HG02840 (cell line): ENCODE measurements around the gene ACTMAP.
"Not testable (repeated sequence)": the region's sequence is repeated elsewhere in the genome, so short reads cannot be mapped to it uniquely, and the experiment has no call there.

Experiments
- ATAC-seq: cut with Tn5 transposase; IDR thresholded peaks from one replicate; pipeline ENCODE4 v1.9.1; 2021; ENCODE audit warnings: mild to moderate bottlenecking, moderate library complexity, moderate number of reproducible peaks; ENCODE audit not compliant: unreplicated experiment, low FRiP score

The ACTMAP gene

GRCh38 chr19:40750058-40750873 lies at the start of gene ACTMAP:
Gene ACTMAP (minus strand): TSS chr19:40750477. CDS start chr19:40749803, 674 bp downstream.
- ATAC-seq = peak; percentile 88

- ATAC-seq = no peak
These were observed 49.5 kb upstream of the ACTMAP start for GRCh38 chr19:40799558-40800338.

- ATAC-seq = peak; percentile 77
These were observed 48.6 kb upstream of the ACTMAP start, which contains the start of gene EGLN2 for GRCh38 chr19:40798683-40799557. Gene EGLN2 (plus strand): TSS chr19:40799191. CDS start chr19:40800573, 1,382 bp downstream.

- peak; percentile 19 for ATAC-seq
These were observed 47.8 kb upstream of the ACTMAP start for GRCh38 chr19:40797963-40798682.

- ATAC-seq = no peak
These were observed 47.1 kb upstream of the ACTMAP start for GRCh38 chr19:40797166-40797962.

DNA sequence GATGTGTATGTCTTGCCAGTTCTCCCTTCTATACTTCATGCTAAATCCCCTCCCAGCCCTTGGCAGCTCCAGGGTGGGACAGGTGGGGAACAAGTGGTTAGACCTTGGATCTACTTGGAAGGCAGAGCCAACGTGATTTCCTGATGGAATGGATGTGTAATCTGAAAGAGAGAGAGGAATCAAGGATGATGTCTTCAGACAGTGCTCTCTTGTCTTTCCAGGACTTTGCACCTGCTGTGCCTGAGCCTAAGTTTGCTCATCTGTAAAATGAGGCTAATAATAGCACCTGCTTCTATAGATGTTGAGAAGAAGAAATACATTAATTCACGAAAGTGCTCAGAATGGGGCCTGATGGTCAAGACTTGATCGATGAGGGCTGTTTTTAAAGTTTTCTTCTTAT lies 41.7 kb upstream of the ACTMAP start:
- ATAC-seq = no peak

DNA sequence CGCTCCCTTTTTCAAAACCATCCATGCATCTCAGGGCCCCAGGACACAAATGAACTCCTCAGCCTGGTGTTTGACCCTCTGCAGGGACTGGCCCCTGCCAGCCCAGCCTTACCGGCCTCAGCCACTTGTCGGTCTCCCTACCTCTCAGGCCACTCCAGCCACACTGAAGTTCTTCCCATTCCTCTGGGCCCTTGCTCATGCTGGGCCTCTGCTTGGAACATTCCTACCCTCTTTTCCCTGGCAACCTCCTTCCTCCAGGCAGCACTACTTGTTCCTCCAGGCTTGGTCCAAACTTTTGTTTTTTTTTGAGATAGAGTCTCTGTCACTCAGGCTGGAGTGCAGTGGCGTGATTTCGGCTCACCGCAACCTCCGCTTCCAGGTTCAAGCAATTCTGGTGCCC lies 41.1 kb upstream of the ACTMAP start:
- ATAC-seq = no peak

DNA sequence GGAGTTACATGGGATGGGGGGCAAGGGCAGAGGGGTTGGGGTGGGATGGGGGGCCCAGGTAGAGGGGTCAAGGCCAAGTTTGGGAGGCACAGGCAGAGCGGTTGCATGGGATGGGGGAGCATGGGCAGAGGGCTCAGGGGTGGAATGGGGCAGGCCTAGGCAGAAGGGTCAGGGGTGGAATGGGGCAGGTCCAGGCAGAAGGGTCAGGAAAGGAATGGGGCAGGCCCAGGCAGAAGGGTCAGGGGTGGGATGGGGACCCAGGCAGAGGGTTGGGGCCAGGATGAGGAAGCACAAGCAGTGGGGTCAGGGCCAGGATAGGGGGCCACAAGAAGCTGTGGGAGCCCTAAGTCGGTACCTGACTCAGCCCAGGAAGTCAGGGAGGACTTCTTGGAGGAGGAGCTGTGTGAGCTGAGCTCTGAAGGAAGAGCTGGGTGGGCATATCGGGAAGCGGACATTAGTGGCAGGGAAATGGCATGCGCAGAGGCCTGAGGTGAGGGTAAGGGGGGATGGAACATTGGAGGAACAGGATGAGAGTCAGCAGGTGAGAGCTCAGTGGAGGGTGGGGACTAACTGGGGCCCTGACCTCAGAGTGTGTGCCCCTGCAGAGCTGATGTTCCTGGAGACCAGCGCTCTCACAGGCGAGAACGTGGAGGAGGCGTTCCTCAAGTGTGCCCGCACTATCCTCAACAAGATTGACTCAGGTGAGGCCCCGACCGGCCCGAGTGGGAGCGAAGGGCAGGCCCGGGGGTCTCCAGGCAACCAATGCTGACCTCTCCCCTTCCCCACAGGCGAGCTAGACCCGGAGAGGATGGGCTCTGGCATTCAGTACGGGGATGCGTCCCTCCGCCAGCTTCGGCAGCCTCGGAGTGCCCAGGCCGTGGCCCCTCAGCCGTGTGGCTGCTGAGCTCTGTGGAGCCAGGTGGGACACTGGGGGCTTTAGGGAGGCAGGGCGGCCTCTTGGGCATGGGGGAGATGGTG lies 36.1 kb upstream of the ACTMAP start:
- no peak for ATAC-seq

DNA sequence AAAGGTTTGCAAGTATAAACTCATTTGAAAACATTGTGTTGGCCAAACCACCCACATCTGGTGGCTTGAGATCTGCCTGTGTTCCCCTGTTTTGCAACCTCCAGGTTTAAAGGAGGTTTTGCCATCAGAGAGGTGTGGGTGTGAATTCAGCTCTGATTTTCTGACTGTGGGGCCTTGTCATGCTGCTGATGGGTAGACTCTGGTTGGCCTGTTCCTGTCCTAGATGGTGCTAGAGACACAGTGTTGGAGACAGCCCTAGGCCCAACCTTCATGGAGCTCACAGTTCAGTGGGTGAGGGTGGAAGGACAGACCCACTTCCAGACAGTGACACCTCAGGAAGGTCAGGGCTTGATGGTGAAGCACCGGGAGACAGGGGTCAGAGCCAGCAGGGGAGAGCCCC lies 35.2 kb upstream of the ACTMAP start:
- ATAC-seq = no peak

DNA sequence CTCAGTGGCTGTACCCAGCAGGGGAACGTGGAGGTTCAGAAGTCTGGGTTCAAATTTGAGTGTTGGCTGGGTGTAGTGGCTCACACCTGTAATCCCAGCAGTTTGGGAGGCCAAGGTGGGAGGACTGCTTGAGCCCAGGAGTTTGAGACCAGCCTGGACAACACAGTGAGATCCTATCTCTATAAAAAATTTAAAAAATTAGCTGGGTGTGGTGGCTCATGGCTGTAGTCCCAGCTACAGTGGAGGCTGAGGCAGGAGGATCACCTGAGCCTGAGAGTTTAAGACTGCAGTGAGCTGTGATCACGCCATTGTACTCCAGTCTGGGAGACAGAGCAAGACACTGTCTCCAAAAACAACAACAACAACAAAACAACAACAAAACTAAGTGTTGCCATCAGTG lies 33.9 kb upstream of the ACTMAP start:
- not testable (repeated sequence) for ATAC-seq

GRCh38 chr19:40783711-40784110 lies 33.4 kb upstream of the ACTMAP start:
- ATAC-seq = no peak

DNA sequence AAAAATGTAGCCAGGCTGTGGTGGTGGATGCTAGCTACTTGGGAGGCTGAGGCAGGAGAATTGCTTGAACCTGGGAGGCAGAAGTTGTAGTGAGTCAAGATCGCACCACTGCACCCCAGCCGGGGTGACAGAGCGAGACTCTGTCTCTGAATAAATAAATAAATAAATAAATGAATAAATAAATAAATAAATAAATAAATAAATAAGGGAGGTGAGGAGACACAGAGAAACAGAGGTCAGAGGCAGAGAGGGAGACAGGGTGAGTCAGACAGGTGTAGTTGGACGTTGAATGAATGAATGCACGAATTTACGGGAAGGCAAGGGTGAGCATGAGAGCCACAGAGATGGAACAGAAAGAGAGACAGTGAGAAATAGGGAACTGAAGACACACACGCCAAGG lies 30.9 kb upstream of the ACTMAP start:
- no peak for ATAC-seq

DNA sequence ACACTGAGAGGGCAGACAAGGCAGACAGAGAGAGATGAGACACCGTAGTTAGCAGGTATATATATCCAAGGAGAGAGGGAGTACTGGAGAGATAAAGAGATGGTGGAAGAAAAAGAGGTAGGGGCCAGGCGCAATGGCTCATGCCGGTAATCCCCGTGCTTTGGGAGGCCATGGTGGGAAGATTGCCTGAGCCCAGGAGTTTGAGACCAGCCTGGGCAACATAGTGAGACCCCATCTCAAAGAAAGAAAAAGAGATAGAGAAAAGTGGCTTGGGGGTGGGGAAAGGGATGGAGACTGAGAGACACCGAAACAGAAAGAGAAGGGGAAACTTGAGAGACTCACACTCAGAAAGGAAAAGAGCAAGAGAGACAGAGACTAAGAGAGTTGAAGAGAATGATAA lies 30.3 kb upstream of the ACTMAP start:
- no peak for ATAC-seq

DNA sequence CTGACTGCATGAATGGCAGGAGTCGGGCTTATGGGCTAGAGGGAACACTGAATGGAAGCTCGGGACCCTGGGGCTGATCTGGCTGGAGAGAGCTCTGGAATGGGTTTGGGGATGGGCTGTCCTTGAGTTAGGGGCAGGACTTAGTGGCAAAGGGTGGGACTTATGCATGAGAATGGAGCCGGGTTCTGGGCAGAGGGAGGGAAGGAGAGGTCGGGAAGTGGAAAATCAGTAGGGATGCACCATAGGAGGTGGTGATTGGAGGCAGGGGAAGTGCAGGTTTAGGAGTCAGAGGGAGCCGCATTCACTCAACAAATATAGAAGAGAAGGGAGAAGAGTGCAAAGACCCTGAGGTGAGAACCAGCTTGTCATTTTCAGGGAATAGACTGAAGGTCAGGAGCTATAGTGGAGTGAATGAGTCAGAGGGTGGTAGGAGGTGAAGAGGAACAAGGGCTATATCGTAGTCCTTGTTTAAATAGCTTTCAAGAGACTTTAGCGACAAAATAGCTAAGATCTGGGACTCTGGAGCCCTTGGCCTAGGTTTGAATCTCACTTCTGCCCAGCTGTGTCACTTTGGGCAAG lies 28.5 kb upstream of the ACTMAP start:
- ATAC-seq = no peak

DNA sequence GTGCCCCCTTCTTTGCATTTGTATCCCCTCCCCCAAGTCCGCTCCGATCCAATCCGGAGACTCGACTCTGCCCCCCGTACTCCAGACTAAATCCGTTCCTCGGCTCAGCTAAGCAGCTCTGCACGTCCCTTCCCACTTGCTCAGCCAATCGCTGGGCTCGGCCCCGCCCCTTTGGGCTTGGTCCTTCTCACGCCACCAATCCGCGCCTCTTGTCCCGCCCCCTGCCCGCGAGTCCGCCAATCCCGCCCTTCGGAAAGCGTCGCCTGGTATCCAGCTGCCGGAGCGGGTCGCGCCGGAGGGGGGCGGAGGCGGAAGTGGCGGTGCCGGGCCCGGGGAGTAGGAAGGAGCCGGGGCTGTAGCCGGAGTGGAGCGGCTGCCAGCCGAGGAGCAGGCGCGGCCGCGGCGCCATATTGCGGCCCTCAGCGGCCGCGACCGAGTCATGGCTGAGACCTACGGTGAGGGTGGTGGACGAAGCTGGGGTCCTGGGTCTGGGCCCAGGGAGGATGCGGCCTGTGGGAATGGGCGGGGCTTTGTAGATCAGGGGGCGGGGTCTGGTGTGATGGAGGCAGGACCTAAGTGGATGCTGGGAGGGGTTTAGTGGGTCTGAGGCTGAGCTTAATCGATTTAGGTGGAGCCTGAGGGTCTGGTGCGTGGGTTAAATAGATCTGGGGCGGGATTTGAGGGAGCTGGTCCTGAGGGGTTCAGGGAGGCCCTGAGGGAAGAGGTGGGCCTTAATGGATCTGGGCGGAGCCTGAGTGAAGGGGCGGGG lies 27.8 kb upstream of the ACTMAP start, which contains the start of gene RAB4B:
RAB4B (plus strand) TSS at position 311 of the 769 bp plus-strand sequence; CDS start at position 440, 129 bp downstream.
- peak; percentile 58 for ATAC-seq

DNA sequence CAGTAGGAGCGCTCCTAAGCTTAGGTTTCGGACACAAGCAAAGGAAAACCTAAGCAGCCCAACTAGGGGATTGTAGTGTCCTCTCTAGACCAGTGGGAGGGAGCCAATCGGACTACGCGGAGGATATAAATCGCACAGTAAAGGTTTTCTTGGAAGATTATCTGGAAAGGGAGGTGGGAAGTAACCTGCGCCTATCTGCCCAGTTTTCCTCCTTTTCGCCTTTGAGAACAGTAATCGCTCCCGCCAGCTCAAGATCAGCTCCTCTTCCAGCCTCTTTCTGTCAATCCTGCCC lies 27.3 kb upstream of the ACTMAP start:
- ATAC-seq = no peak
